ENCODE measurements around the gene RNF103.

DNA sequence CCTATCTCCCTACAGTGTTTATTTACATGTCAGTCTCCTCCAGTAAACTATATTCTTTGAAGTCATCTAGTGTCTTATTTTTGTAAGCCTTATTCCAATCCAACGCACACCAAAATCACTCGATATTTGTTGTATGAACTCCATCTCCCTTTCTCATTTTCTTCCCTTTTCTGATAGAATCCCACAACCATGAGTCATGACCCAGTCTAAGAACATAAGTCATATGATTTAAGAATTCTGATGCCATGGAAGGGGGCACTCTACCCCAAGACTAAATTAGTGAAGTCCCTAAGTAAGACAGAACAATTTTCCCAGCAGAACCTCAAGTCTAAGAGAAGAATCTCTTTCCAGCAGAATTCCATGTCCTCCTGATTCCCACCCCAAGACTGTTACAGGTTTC lies 65.8 kb downstream of the RNF103 start:
- TF ChIP-seq RAD21 (IDR thresholded peaks at IDR 0.05; ENCODE audit: low read depth) (no peak), TEAD4 (IDR thresholded peaks at IDR 0.05) (no peak), EP300 (IDR thresholded peaks at IDR 0.05; ENCODE audit: borderline replicate concordance) (no peak), CREB1 (IDR thresholded peaks at IDR 0.05; ENCODE audit: low read depth) (no peak), TAF1 (IDR thresholded peaks at IDR 0.05; ENCODE audit: low read depth) (no peak), CEBPB (IDR thresholded peaks at IDR 0.05) (no peak), FOXM1 (IDR thresholded peaks at IDR 0.05; ENCODE audit: borderline replicate concordance, low read depth) (no peak), YY1 (IDR thresholded peaks at IDR 0.05; ENCODE audit: low read depth) (no peak), EGR1 (IDR thresholded peaks at IDR 0.05) (no peak), ZBTB7A (IDR thresholded peaks at IDR 0.05; ENCODE audit: low read depth) (no peak), NFIC (IDR thresholded peaks at IDR 0.05) (no peak)
- TF ChIP-seq, protein P1, sequence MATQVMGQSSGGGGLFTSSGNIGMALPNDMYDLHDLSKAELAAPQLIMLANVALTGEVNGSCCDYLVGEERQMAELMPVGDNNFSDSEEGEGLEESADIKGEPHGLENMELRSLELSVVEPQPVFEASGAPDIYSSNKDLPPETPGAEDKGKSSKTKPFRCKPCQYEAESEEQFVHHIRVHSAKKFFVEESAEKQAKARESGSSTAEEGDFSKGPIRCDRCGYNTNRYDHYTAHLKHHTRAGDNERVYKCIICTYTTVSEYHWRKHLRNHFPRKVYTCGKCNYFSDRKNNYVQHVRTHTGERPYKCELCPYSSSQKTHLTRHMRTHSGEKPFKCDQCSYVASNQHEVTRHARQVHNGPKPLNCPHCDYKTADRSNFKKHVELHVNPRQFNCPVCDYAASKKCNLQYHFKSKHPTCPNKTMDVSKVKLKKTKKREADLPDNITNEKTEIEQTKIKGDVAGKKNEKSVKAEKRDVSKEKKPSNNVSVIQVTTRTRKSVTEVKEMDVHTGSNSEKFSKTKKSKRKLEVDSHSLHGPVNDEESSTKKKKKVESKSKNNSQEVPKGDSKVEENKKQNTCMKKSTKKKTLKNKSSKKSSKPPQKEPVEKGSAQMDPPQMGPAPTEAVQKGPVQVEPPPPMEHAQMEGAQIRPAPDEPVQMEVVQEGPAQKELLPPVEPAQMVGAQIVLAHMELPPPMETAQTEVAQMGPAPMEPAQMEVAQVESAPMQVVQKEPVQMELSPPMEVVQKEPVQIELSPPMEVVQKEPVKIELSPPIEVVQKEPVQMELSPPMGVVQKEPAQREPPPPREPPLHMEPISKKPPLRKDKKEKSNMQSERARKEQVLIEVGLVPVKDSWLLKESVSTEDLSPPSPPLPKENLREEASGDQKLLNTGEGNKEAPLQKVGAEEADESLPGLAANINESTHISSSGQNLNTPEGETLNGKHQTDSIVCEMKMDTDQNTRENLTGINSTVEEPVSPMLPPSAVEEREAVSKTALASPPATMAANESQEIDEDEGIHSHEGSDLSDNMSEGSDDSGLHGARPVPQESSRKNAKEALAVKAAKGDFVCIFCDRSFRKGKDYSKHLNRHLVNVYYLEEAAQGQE (IDR thresholded peaks at IDR 0.05; ENCODE audit: low read depth), result no peak
- TF ChIP-seq, protein P2, sequence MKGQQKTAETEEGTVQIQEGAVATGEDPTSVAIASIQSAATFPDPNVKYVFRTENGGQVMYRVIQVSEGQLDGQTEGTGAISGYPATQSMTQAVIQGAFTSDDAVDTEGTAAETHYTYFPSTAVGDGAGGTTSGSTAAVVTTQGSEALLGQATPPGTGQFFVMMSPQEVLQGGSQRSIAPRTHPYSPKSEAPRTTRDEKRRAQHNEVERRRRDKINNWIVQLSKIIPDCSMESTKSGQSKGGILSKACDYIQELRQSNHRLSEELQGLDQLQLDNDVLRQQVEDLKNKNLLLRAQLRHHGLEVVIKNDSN (IDR thresholded peaks at IDR 0.05), result no peak
- TF ChIP-seq, protein P3, sequence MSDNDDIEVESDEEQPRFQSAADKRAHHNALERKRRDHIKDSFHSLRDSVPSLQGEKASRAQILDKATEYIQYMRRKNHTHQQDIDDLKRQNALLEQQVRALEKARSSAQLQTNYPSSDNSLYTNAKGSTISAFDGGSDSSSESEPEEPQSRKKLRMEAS (IDR thresholded peaks at IDR 0.05), result no peak
